ENCODE data around the gene CEBPG.

CEBPG gene

GRCh38 chr19:33377586-33378475, 4.3 kb downstream of the CEBPG start:
- H3K4me1 ChIP-seq, result peaks cover 46% of the 10 kb centered on the region
- TF ChIP-seq Cebpa-rat (IDR thresholded peaks at IDR 0.05), result no peak
- H3K9me3 ChIP-seq, result no peaks in the 10 kb centered on the region
- H4K20me1 ChIP-seq, result peaks cover 89% of the 10 kb centered on the region
- H3K36me3 ChIP-seq, result peaks cover 61% of the 10 kb centered on the region
- H3K9ac ChIP-seq, result no peak overlapping the region
- no peak overlapping the region for H3K4me2 ChIP-seq
- no peak overlapping the region for H3K27ac ChIP-seq
- no peaks in the 10 kb centered on the region for H3K27me3 ChIP-seq
- H3K4me3 ChIP-seq, result no peak overlapping the region

GRCh38 chr19:33379151-33379829, 5.8 kb downstream of the CEBPG start:
- Histone ChIP-seq H3K36me3 (peaks cover 74% of the 10 kb centered on the region), H3K27me3 (no peaks in the 10 kb centered on the region), H3K9ac (no peak overlapping the region), H3K4me1 (peaks cover 43% of the 10 kb centered on the region), H3K9me3 (no peaks in the 10 kb centered on the region), H3K27ac (no peak overlapping the region), H4K20me1 (peaks cover 100% of the 10 kb centered on the region), H3K4me2 (no peak overlapping the region), H3K4me3 (no peak overlapping the region)
- TF ChIP-seq Cebpa-rat (IDR thresholded peaks at IDR 0.05), result no peak

GRCh38 chr19:33381101-33381500, 7.6 kb downstream of the CEBPG start:
- H3K27ac ChIP-seq, result no peak overlapping the region
- no peak for TF ChIP-seq Cebpa-rat (IDR thresholded peaks at IDR 0.05)
- H3K4me1 ChIP-seq, result peaks cover 31% of the 10 kb centered on the region
- H3K27me3 ChIP-seq, result no peaks in the 10 kb centered on the region
- H3K36me3 ChIP-seq, result peaks cover 79% of the 10 kb centered on the region
- no peak overlapping the region for H3K9ac ChIP-seq
- H4K20me1 ChIP-seq, result peaks cover 100% of the 10 kb centered on the region
- no peak overlapping the region for H3K4me2 ChIP-seq
- H3K9me3 ChIP-seq, result no peaks in the 10 kb centered on the region
- no peak overlapping the region for H3K4me3 ChIP-seq

- peaks cover 31% of the 10 kb centered on the region for H3K4me1 ChIP-seq
- H3K4me3 ChIP-seq, result no peak overlapping the region
- no peak for TF ChIP-seq Cebpa-rat (IDR thresholded peaks at IDR 0.05)
- no peak overlapping the region for H3K9ac ChIP-seq
- no peaks in the 10 kb centered on the region for H3K27me3 ChIP-seq
- peaks cover 84% of the 10 kb centered on the region for H3K36me3 ChIP-seq
- no peak overlapping the region for H3K4me2 ChIP-seq
- H3K9me3 ChIP-seq, result no peaks in the 10 kb centered on the region
- H4K20me1 ChIP-seq, result peaks cover 100% of the 10 kb centered on the region
- no peak overlapping the region for H3K27ac ChIP-seq
Observed at GRCh38 chr19:33382006-33382405, 8.5 kb downstream of the CEBPG start.

GRCh38 chr19:33382982-33383381, 9.5 kb downstream of the CEBPG start:
- no peak for TF ChIP-seq Cebpa-rat (IDR thresholded peaks at IDR 0.05)
- Histone ChIP-seq H3K27ac (no peak overlapping the region), H3K27me3 (no peaks in the 10 kb centered on the region), H3K9me3 (no peaks in the 10 kb centered on the region), H3K4me3 (no peak overlapping the region), H4K20me1 (peaks cover 100% of the 10 kb centered on the region), H3K36me3 (peaks cover 89% of the 10 kb centered on the region), H3K4me2 (no peak overlapping the region), H3K9ac (no peak overlapping the region), H3K4me1 (peaks cover 31% of the 10 kb centered on the region)

GRCh38 chr19:33383720-33384292, 10.3 kb downstream of the CEBPG start:
- Histone ChIP-seq H3K27ac (no peak overlapping the region), H3K4me2 (no peak overlapping the region), H4K20me1 (peaks cover 100% of the 10 kb centered on the region), H3K9ac (no peak overlapping the region), H3K4me1 (peaks cover 36% of the 10 kb centered on the region), H3K36me3 (peaks cover 86% of the 10 kb centered on the region), H3K9me3 (no peaks in the 10 kb centered on the region), H3K27me3 (no peaks in the 10 kb centered on the region), H3K4me3 (no peak overlapping the region)
- TF ChIP-seq Cebpa-rat (IDR thresholded peaks at IDR 0.05), result no peak

GRCh38 chr19:33384983-33385382, 11.5 kb downstream of the CEBPG start:
- no peaks in the 10 kb centered on the region for H3K9me3 ChIP-seq
- peaks cover 79% of the 10 kb centered on the region for H3K36me3 ChIP-seq
- no peak overlapping the region for H3K4me3 ChIP-seq
- H3K4me1 ChIP-seq, result peaks cover 48% of the 10 kb centered on the region
- H3K9ac ChIP-seq, result no peak overlapping the region
- H3K4me2 ChIP-seq, result no peak overlapping the region
- H3K27me3 ChIP-seq, result no peaks in the 10 kb centered on the region
- no peak for TF ChIP-seq Cebpa-rat (IDR thresholded peaks at IDR 0.05)
- peaks cover 100% of the 10 kb centered on the region for H4K20me1 ChIP-seq
- H3K27ac ChIP-seq, result no peak overlapping the region

GRCh38 chr19:33385956-33386355, 12.4 kb downstream of the CEBPG start:
- H3K4me3 ChIP-seq, result no peak overlapping the region
- TF ChIP-seq Cebpa-rat (IDR thresholded peaks at IDR 0.05), result no peak
- peaks cover 55% of the 10 kb centered on the region for H3K4me1 ChIP-seq
- no peak overlapping the region for H3K9ac ChIP-seq
- no peaks in the 10 kb centered on the region for H3K27me3 ChIP-seq
- peaks cover 76% of the 10 kb centered on the region for H3K36me3 ChIP-seq
- H3K27ac ChIP-seq, result no peak overlapping the region
- H3K4me2 ChIP-seq, result no peak overlapping the region
- H3K9me3 ChIP-seq, result no peaks in the 10 kb centered on the region
- H4K20me1 ChIP-seq, result peaks cover 100% of the 10 kb centered on the region

- no peak overlapping the region for H3K27ac ChIP-seq
- 0 out of 2 replicates have a peak overlapping the region, but pooled peaks have one; percentile 4 for H3K4me2 ChIP-seq
- peaks cover 74% of the 10 kb centered on the region for H3K36me3 ChIP-seq
- no peak overlapping the region for H3K4me3 ChIP-seq
- H4K20me1 ChIP-seq, result peaks cover 100% of the 10 kb centered on the region
- TF ChIP-seq Cebpa-rat (IDR thresholded peaks at IDR 0.05), result no peak
- H3K27me3 ChIP-seq, result no peaks in the 10 kb centered on the region
- no peaks in the 10 kb centered on the region for H3K9me3 ChIP-seq
- H3K4me1 ChIP-seq, result peaks cover 51% of the 10 kb centered on the region
- H3K9ac ChIP-seq, result no peak overlapping the region
Observed at GRCh38 chr19:33386361-33386858, 12.9 kb downstream of the CEBPG start.

Data from BLaER1 (cell line).